ENCODE results near the gene PLIN1.

- TF ChIP-seq CTCF (IDR thresholded peaks at IDR 0.05 in 8 of 11, conservative IDR thresholded peaks at IDR 0.05 in 3 of 11): no peak
- no peak for TF ChIP-seq POLR2AphosphoS5 (IDR thresholded peaks at IDR 0.05)
Measured at GRCh38 chr15:89707577-89707976, 28.4 kb upstream of the PLIN1 start.
